ENCODE results near the gene CFL1.

GRCh38 chr11:65883786-65884715 is 26.1 kb upstream of the CFL1 start:
- no peak for TF ChIP-seq POLR2A (IDR thresholded peaks at IDR 0.05)
- TF ChIP-seq CTCF (IDR thresholded peaks at IDR 0.05) = no peak
- TF ChIP-seq POLR2AphosphoS5 (IDR thresholded peaks at IDR 0.05) = no peak
